GM12878 (cell line): ENCODE results near the gene LAMA2. TPM values are rescaled to one million over a fixed set of nuclear protein-coding genes. Genes with fewer than 3 reads are reported as not detected.

Source experiments
- ATAC-seq: fragments of 200-7000 bp; cut with Tn5 transposase; 3 replicates; pipeline ENCODE4 v1.9.1; 2020; ENCODE audit warnings: mild to moderate bottlenecking, moderate library complexity
- BruUV-seq: library from RNA; stranded (reverse); fragments of 400-500 nt; replicated peaks from 2 replicates; lab custom pipeline; 2021; lab: Mats Ljungman, UMichigan
- CTCF ChIA-PET: fragments of 300-600 bp; sonication (Branson Sonifier 250); formaldehyde crosslinking; extraction: SDS; loops from one replicate; lab custom pipeline; 2021; ENCODE audit warnings: inconsistent platforms; lab: Yijun Ruan, JAX
- POLR2A ChIA-PET: fragments of 350-600 bp; formaldehyde crosslinking; extraction: SDS; loops from one replicate; lab custom pipeline; 2021; ENCODE audit warnings: inconsistent platforms; lab: Charles Lee
- RAD21 ChIA-PET: fragments of 300-600 bp; sonication (Branson Sonifier 250); formaldehyde crosslinking; loops from one replicate; lab custom pipeline; 2023; ENCODE audit warnings: antibody characterized with exemption; ENCODE audit not compliant: unreplicated experiment; lab: Charles Lee
- SMC1A ChIA-PET: fragments of 300-600 bp; sonication (Branson Sonifier 250); formaldehyde crosslinking; loops from one replicate; lab custom pipeline; 2023; ENCODE audit not compliant: unreplicated experiment, uncharacterized antibody; lab: Charles Lee
- DNase-seq: peaks from one replicate; pipeline ENCODE4 v3.0.0-alpha.2; 2011; ENCODE audit warnings: low read depth, low spot score
- FAIRE-seq: peaks from 3 replicates; lab custom pipeline; 2011; peaks lifted over from hg19 to GRCh38; lab: Jason Lieb, UNC
- H2AFZ ChIP-seq: 2 replicates; pipeline ENCODE4 v1.6.0; 2011; ENCODE audit warnings: low read depth, low read length, control low read depth; ENCODE audit not compliant: control insufficient read depth
- H3K27ac ChIP-seq: 2 replicates; pipeline ENCODE4 v1.5.1; 2011; ENCODE audit warnings: control low read depth; ENCODE audit not compliant: control insufficient read depth, insufficient read depth
- H3K27me3 ChIP-seq, 2 experiments: replicated peaks in 1 of 2; 2 replicates each; pipeline versions ENCODE4 v1.6.0 to v1.6.1; 2011; ENCODE audit warnings: low read length in 1 of 2; ENCODE audit not compliant: control insufficient read depth in 2 of 2, insufficient read depth in 2 of 2
- H3K36me3 ChIP-seq, 2 experiments: 2 replicates each; pipeline ENCODE4 v1.5.1; 2011; ENCODE audit warnings: low read length in 1 of 2; ENCODE audit not compliant: control insufficient read depth in 2 of 2, insufficient read depth in 2 of 2
- H3K4me1 ChIP-seq: 2 replicates; pipeline ENCODE4 v1.6.1; 2011; ENCODE audit warnings: mild to moderate bottlenecking, low read length, moderate library complexity, mixed read lengths; ENCODE audit not compliant: control insufficient read depth, insufficient read depth
- H3K4me2 ChIP-seq: 2 replicates; pipeline ENCODE4 v1.6.0; 2011; ENCODE audit warnings: control low read depth; ENCODE audit not compliant: control insufficient read depth, insufficient read depth
- H3K4me3 ChIP-seq: fragments of 200-600 bp; sonication (generic); 2 replicates; pipeline ENCODE4 v1.5.1; 2016
- H3K79me2 ChIP-seq: 2 replicates; pipeline ENCODE4 v1.6.0; 2011; ENCODE audit warnings: low read length; ENCODE audit not compliant: control insufficient read depth, insufficient read depth
- H3K9ac ChIP-seq: 2 replicates; pipeline ENCODE4 v1.8.0; 2011; ENCODE audit warnings: low read length, control low read depth, mixed read lengths; ENCODE audit not compliant: control insufficient read depth, insufficient read depth
- H3K9me3 ChIP-seq: replicated peaks from 3 replicates; pipeline ENCODE4 v1.5.1; 2011; ENCODE audit warnings: mild to moderate bottlenecking, low read length; ENCODE audit not compliant: control insufficient read depth, insufficient read depth
- H4K20me1 ChIP-seq: 2 replicates; pipeline ENCODE4 v1.6.0; 2011; ENCODE audit not compliant: control insufficient read depth, insufficient read depth
- FOXM1 ChIP-seq: IDR thresholded peaks from 2 replicates; pipeline ENCODE4 v1.6.1; 2012; ENCODE audit warnings: low read depth, mild to moderate bottlenecking, inconsistent platforms, low read length, moderate library complexity
- LARP7 ChIP-seq: fragments of 450-650 bp; IDR thresholded peaks from 2 replicates; pipeline ENCODE4 v1.6.1; 2017; ENCODE audit warnings: mild to moderate bottlenecking
- MTA3 ChIP-seq: IDR thresholded peaks from 2 replicates; pipeline ENCODE4 v1.6.1; 2012; ENCODE audit warnings: low read length, inconsistent platforms, borderline replicate concordance
- POLR2AphosphoS2 ChIP-seq: IDR thresholded peaks from 2 replicates; pipeline ENCODE4 v1.6.1; 2011; ENCODE audit warnings: low read depth, mild to moderate bottlenecking, low read length, improper control_type of control experiment, moderate library complexity
- RBBP5 ChIP-seq: fragments of 200-600 bp; sonication (generic); conservative IDR thresholded peaks from 2 replicates; pipeline ENCODE4 v1.6.1; 2016
- SIX5 ChIP-seq: IDR thresholded peaks from 2 replicates; pipeline ENCODE4 v1.6.1; 2011; ENCODE audit warnings: mild to moderate bottlenecking, low read depth, low read length, moderate library complexity; ENCODE audit not compliant: severe bottlenecking
- TBL1XR1 ChIP-seq: IDR thresholded peaks from 2 replicates; pipeline ENCODE4 v1.6.1; 2012; ENCODE audit warnings: low read depth, low read length, improper control_type of control experiment
- ZNF207 ChIP-seq: fragments of 450-650 bp; IDR thresholded peaks from 2 replicates; pipeline ENCODE4 v1.6.1; 2014; ENCODE audit warnings: antibody characterized with exemption, mild to moderate bottlenecking, borderline replicate concordance
- WGBS: methylation state at CpG from one replicate; pipeline ENCODE4 v1.1.6; 2016; ENCODE audit warnings: low lambda C conversion rate; ENCODE audit not compliant: insufficient replicate concordance, insufficient coverage; ENCODE audit errors: missing lambda C conversion rate; 5-methylcytosine and 5-hydroxymethylcytosine counted together
- in situ Hi-C: fragments of 300-500 bp; cut with MboI; formaldehyde crosslinking; loops from 9 replicates; pipeline ENCODE4 v1.14.3; 2018; ENCODE audit warnings: mixed read lengths
- intact Hi-C: fragments of 100-400 bp; cut with micrococcal nuclease; formaldehyde crosslinking; loops from one replicate; pipeline ENCODE4 v1.14.2; 2022; ENCODE audit not compliant: unreplicated experiment
- polyA plus RNA-seq, 11 experiments: library from polyadenylated mRNA; depleted of rRNA in 4 of 11; unstranded in 6 of 11; stranded (reverse) in 5 of 11; fragments of >200 nt; fragmentation: Nextera tagmentation in 4 of 11; fragmentation: Illumina TruSeq in 1 of 11; extraction: Ambion mirVana in 4 of 11; extraction: Trizol in 1 of 11; gene quantifications; 1 replicate in 1 of 11; 2 replicates in 10 of 11; pipeline versions ENCODE4 v1.2.1 to v1.2.3, GENCODE V29; 2011 to 2016; ENCODE audit warnings: inconsistent platforms in 2 of 11, missing spikeins in 2 of 11, low read depth in 1 of 11
- total RNA-seq, 4 experiments: library from RNA; depleted of rRNA in 3 of 4; stranded (reverse); fragments of >200 nt in 3 of 4; fragmentation: Illumina TruSeq in 1 of 4; extraction: Trizol in 1 of 4; gene quantifications; 2 replicates each; pipeline versions ENCODE4 v1.2.1 to v1.2.3, GENCODE V29; 2013 to 2021

Gene LAMA2
- total and polyA plus RNA-seq, 10 of the 15 experiments (the other 5 are each of a cell fraction or from before 2014, with no cell fraction given), result 0.04 to 2.0 (median 0.37) TPM; not detected in 1

DNA sequence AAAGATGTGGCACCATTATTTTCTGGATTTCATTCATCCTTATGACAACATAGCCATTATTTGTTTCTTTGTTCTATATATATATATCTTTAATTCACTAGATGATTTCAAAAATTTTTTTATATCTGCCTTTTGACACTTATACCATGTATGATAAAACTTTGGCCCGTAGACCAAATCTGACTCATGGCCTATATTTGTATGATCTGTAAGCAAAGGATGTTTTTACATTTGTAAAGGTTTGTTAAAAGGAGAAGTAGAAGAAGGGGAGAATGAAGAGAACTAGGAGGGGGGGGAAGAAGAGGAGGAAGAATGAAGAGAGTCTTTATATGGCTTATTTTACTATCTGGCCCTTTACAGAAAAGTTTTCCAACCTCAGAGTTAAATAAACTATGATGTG, 279.7 kb downstream of the LAMA2 start:
- no TSS peak for BruUV-seq
- WGBS, result 82% methylated on average over 1 of the region's 1 CpG
- RAD21 ChIA-PET, result no interaction called here
- Histone ChIP-seq H3K79me2 (no peaks in the 10 kb centered on the region), H4K20me1 (no peaks in the 10 kb centered on the region), H3K4me1 (no peaks in the 10 kb centered on the region), H3K9me3 (no peaks in the 10 kb centered on the region), H3K9ac (no peak overlapping the region), H2AFZ (no peak overlapping the region), H3K36me3 (no peaks in the 10 kb centered on the region), H3K27ac (no peak overlapping the region), H3K27me3 (no peaks in the 10 kb centered on the region), H3K4me2 (no peak overlapping the region), H3K4me3 (no peak overlapping the region)
- DNase-seq, result no peak
- CTCF ChIA-PET, result no interaction called here
- POLR2A ChIA-PET, result no interaction called here
- in situ Hi-C loops, result no loop called here
- TF ChIP-seq POLR2AphosphoS2 (no peak), RBBP5 (no peak), FOXM1 (no peak), MTA3 (no peak), ZNF207 (no peak)
- intact Hi-C loops, result no loop called here
- SMC1A ChIA-PET, result no interaction called here
- ATAC-seq, result no peak
- no peak for FAIRE-seq

DNA sequence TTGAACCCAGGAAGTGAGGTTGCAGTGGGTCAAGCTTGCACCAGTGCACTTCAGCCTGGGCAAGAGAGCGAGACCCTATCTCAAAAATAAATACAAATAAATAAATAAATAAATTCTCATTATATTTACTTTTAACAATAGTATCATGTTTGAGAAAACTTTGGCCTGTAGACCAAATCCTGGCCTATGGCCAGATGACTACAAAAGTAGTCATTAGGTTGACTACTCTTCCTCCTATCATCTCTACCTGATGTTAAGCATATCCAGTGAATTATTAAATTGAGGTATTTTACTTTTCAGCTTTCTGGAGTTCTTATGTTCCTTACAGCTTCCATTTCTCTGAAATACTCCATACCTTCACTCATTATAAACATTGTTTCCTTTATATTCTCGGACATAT, 280.6 kb downstream of the LAMA2 start:
- Histone ChIP-seq H3K4me2 (no peak overlapping the region), H3K36me3 (no peaks in the 10 kb centered on the region), H3K79me2 (no peaks in the 10 kb centered on the region), H3K9ac (no peak overlapping the region), H3K27me3 (no peaks in the 10 kb centered on the region), H2AFZ (no peak overlapping the region), H4K20me1 (no peaks in the 10 kb centered on the region), H3K4me1 (no peaks in the 10 kb centered on the region), H3K9me3 (no peaks in the 10 kb centered on the region), H3K27ac (no peak overlapping the region), H3K4me3 (no peak overlapping the region)
- SMC1A ChIA-PET, result no interaction called here
- in situ Hi-C loops (no loop called here), intact Hi-C loops (no loop called here)
- 11% methylated on average over 2 of the region's 2 CpGs for WGBS
- RAD21 ChIA-PET, result no interaction called here
- no TSS peak for BruUV-seq
- no peak for DNase-seq
- no peak for TF ChIP-seq SIX5
- TF ChIP-seq LARP7, result no peak
- TF ChIP-seq TBL1XR1, result no peak
- CTCF ChIA-PET, result no interaction called here
- POLR2A ChIA-PET, result no interaction called here
- ATAC-seq, result no peak
- FAIRE-seq, result no peak
